Measurements from ENCODE around the gene CCDC158.
"Not testable (repeated sequence)": the region's sequence is repeated elsewhere in the genome, so short reads cannot be mapped to it uniquely, and the experiment has no call there.

CCDC158 gene

DNA sequence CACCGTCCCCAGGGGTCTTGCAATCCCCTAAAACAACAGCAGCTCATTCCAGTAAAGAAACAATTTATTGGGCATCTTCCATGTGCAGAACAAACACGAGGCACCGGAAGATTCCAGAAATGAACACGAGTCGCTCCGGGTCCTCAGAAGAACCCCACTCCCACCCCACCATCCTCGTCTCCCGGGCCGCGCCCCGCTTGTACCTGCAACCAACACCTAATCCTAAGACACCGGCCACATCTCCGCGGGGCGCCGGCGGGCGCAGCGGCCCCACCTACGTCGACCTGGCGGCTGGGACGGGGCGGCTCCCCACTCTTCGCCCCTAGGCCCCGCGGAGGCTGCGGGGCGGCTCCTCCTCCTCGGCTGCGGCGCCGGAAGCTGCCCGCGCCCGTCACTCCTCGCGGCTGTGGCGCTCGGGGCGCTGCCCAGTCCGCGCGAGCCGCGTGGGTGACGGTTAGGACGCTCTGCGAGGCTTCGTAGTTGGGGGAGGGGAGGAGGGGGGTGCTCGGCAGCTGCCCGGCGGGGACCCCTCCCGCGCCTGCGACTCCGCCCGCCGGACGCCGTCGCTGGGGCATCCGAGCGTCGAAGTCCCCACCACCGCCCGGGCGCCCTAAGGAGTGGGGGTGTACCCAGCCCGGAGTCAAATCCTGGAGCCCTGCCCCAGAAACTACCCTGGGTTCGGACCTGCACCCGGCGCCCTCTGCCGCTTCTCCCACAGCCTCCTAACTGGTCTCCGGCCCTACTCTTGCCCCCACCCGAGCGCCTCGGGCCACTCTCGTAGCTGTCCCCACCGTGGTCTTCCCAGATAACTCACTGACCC is at the start of gene CCDC158:
TSS of gene CCDC158 (minus strand) at position 380 of the 820 bp plus-strand sequence. CDS start 17,934 bp downstream, outside the sequence.
- in situ Hi-C loops (cut with MboI; ENCODE audit: low sequenced_read_pairs): no loop called here

DNA sequence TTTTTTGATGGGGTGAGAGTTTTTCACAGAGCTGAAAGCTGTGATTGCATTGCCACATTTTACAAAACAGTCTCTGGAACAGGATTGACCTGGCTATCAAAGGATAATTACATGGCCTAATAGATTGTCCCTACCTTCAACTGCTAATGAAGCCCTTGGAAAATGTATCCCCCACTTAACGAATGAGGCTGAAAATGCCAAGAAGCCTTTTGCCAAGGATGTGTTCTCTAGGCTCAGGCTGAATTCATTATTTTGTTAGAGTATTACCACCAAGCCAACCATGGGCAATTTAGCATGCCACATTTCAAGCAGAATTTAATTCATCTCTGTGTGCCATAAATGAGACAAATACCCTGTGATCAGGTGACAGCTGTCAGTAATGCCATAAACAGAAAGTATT is 49.6 kb upstream of the CCDC158 start:
- in situ Hi-C loops (cut with MboI; ENCODE audit: low sequenced_read_pairs): no loop called here

DNA sequence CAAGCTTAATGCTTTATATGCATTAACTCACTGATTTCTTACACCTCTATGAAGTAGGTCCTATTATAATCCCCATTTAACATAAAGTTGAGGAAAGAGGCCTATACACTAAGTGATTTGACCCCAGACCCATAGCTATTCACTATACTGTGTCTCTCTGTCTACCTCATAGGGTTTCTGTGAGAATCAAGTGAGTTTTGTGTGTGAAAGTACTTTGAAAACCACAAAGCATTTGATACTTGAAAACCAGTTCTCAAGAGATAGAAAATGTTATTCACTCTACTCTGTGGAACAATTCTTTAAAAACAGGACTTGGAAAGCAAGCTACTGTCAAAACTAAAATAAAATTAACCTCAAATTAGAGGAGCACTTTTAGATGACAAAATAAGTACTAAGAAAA is 49.1 kb upstream of the CCDC158 start:
- in situ Hi-C loops (cut with MboI; ENCODE audit: low sequenced_read_pairs): no loop called here

DNA sequence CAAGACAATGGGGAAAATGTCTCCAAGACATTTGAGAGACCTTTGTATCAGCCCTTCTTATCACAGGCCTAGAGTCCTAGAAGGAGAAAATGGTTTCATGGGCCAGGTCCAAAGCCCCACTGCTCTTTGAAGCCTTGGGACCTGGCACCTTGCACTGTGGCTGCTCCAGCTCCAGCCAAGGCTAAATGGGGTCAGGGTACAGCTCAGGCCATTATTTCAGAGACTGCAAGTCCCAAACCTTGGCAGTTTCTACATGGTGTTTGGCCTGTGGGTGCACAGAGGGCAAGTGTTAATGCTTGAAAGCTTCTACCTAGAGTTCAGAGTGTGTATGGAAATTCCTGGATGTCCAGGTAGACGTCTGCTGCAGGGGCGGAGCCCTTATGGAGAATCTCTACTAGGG is 42.6 kb upstream of the CCDC158 start:
- in situ Hi-C loops (cut with MboI; ENCODE audit: low sequenced_read_pairs): no loop called here

DNA sequence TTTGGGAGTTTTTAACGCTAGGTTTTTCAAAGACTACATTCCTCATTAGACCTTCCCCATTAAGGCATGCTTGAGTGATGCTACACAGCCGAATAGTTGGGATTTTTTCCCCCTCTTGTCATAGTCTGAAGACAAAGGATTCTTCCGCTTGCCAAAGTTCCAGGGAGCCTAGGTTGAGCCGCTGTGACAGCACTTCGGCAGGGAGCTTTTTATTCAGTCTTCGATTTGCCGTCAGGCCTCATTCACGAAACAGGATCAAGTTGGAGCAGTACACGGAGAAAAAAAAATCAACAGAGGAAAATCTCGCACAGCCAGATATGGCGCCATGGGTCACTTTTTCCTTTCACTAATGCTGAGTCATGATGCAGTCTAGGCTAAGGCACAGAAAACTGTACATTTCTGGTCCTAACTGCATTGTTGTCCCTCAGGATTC is 38.4 kb upstream of the CCDC158 start:
- in situ Hi-C loops (cut with MboI; ENCODE audit: low sequenced_read_pairs): no loop called here

DNA sequence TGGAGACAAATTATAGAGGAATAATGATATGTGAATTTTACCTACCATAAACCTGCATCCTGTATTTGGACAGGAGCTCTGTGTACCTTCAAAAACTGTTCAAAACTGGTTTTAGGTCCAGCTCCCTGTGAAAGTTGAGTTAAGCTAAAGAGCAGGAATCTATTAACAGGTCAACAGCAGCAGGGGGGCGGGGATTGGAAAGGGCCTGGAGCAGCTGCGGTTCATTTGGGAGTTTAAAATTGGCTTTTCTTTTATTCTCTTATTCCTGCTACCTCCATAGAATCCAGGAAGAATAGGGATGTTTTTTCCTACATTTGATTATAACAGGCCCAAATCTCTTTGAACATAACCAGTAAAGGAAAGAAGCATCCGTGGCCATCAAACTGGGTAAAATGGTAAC is 37.9 kb upstream of the CCDC158 start:
- in situ Hi-C loops (cut with MboI; ENCODE audit: low sequenced_read_pairs): no loop called here

DNA sequence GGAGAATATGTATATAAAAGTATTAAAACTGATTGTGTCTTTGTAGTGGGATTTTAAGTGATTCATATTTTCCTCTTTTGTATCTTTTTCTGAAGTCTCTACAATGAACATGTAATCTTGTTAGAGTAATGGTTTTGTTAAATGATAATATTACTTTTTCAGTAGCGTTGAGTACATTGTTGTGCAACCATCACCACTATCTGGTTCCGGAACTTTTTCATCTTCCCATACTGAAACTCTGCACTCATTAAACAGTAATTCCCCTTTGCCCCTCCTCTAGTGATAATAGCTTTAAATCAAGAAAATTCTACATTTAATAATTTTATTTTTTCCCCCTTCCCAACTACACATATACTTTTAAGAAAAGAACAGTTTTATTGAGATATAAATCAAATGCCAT is 37.4 kb upstream of the CCDC158 start:
- in situ Hi-C loops (cut with MboI; ENCODE audit: low sequenced_read_pairs): no loop called here

DNA sequence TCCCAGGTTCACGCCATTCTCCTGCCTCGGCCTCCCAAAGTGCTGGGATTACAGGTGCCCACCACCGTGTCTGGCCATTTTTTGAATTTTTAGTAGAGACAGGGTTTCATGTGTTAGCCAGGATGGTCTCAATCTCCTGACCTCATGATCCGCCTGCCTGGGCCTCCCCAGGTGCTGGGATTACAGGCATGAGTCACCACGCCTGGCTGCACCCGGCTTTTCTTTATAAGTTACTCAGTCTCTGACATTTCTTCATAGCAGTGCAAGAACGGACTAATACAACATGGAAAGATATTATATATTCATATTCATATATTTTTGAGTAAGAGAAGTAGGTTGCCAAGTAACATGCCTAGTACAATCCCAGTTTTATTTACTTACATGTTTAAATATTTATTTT is 36.9 kb upstream of the CCDC158 start:
- in situ Hi-C loops (cut with MboI; ENCODE audit: low sequenced_read_pairs): no loop called here

DNA sequence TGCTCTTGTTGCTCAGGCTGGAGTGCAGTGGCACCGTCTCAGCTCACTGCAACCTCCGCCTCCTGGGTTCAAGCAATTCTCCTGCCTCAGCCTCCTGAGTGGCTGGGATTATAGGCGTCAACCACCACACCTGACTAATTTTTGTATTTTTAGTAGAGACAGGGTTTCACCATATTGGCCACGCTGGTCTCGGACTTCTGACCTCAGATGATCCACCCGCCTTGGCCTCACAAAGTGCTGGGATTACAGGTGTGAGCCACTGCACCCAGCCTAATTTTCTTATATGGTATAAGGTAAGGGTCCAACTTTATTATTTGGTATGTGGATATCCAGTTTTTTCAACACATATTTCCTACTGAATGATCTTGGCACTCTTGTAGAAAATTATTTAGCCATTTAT is 33.1 kb upstream of the CCDC158 start:
- in situ Hi-C loops (cut with MboI; ENCODE audit: low sequenced_read_pairs): not testable (repeated sequence)

DNA sequence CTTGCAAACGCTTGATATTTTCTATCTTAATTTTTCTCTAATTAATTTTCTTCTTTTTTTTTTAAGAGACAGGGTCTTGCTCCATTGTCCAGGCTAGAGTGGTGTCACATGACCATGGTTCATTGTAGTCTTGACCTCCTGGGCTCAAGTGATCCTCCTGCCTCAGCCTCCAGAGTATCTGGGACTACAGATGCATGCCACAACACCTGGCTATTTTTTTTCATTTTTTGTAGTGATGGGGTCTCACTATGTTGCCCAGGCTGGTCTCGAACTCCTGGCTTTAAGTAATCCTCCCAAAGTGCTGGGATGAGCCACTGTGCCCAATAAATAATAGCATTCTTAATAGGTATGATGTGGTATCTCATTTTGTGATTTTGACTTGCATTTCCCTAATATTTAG is 32.3 kb upstream of the CCDC158 start:
- in situ Hi-C loops (cut with MboI; ENCODE audit: low sequenced_read_pairs): no loop called here

DNA sequence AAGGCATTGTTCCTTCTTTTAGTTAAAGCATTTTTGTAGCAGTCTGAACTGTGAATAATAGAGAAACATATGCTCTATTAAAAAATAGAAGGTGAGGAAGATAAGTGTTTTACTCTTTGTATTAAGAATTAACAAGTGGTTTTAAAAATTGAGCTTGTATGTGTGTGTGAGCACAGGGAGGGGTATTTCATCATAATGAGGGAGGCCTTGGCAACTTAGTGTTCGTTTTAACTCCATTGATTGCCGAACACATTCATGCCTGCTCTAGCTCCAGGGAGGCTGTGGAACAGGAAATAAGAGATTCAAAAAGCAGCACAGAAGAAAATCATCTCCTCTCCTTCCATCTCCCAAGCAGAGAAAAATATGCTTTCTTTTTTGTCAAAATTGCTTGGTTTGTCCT is 28.9 kb upstream of the CCDC158 start:
- in situ Hi-C loops (cut with MboI; ENCODE audit: low sequenced_read_pairs): no loop called here

DNA sequence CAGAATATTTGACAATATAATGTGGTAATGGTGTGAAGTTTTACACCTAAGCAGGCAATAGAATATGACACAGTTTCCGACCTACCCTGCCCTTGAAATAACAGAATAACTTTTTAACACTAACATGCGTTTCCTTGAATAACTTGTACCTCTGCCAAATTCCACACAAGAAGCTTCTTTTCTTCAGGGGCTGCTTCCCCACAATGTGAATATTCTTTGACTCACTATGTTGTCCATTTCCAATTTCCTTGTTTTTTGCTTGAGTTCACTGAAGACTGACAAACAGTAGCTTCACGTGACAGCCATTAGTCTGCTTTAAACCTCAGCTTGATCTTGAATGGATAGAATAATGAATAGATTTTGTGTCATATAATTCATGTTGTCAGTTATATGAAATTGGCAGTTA is 28.4 kb upstream of the CCDC158 start:
- in situ Hi-C loops (cut with MboI; ENCODE audit: low sequenced_read_pairs): no loop called here

DNA sequence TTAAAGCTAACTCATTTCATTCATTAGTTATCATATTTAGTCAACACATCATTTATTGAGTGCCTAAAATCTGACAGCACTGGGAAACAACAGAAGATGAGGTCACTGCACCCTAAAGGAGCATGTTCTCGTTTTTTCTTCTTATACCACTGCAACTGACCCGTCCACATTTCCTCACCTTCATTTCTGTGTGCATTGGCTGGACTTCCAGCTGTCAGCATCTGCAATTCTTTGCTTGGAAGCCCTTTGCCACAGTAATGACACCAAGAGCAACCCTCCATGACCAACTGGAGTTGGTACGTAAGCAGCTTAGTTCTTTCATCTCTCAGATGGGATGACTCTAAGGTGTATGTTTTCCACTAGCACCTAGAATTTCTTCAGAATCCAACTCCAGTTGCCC is 27.3 kb upstream of the CCDC158 start:
- in situ Hi-C loops (cut with MboI; ENCODE audit: low sequenced_read_pairs): no loop called here

DNA sequence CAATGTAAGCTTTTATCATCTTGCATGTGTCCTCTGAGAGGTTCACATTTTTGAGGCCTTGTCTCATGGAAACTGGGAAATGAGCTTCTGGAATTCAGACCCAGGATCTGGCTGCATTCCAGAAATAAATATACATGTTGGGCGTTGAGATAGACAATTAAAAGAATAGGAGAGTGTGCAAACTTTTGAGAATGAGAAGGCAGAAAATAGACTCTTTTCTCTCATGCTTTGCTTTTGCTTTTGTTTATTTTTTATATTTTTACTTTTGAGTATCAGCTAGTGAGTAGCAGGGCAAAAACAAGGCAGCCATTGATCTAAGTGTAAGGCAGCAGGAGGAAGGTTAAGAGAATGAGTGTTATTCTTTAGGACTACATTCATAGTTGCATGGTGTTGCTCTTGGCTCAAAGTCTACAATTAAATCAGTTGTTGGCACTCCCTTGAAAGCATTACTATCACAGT is 26.5 kb upstream of the CCDC158 start:
- in situ Hi-C loops (cut with MboI; ENCODE audit: low sequenced_read_pairs): no loop called here

DNA sequence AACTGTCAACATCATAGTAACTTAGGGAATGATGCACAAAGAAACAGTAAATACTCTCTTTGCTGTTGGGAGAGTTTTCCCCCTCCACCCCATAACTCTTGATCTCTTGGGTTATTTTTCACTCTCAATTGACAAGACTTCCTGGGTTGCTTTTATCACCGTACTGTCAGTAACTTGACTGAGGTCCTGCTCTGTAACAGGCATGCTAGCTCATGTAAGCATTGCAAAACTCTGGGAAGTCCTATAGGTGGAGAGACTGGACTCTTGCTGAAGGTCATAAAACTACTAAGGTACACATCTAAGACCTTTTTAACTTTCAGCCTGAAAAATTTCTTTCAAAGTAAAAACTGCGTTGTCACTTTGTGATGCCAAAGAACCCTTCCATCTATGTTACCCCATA is 25.0 kb upstream of the CCDC158 start:
- in situ Hi-C loops (cut with MboI; ENCODE audit: low sequenced_read_pairs): no loop called here

DNA sequence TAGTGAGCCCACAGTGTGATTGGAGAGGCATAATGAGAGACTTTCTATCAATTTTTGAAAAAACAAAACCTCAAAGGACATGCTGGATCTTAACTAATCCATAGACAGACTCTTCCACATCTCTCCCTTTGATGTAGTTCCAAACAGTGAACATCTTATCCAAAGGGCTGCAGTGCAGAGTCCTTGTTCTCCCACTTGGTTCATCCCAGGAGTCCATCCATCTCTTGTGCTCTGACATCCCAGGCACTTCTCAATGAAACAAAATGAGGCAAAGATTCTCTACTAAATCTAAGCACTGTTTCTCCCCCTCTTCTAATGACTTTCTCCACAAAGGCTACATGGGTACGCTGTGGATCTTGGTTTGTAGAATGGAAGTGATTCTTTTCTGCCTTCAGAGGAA is 22.4 kb upstream of the CCDC158 start:
- in situ Hi-C loops (cut with MboI; ENCODE audit: low sequenced_read_pairs): no loop called here

DNA sequence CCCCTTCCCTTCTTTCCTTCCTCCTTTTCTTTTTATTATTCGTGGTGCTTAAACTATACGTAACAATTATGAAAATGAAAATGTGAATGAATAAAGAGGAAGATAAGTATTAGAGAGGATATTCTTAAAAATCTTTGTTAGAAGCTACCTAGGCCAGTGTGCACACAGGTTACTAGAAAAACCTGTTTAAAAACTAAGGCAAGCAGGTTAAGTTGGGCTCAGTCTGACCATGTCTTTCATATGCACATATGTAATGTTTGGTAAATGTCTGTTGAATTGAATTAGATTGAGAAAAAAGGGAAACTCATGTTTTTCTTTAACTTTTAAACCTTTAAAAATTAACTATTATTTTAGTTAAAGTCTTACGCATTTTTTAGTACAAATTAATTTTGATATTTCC is 21.9 kb upstream of the CCDC158 start:
- in situ Hi-C loops (cut with MboI; ENCODE audit: low sequenced_read_pairs): no loop called here

DNA sequence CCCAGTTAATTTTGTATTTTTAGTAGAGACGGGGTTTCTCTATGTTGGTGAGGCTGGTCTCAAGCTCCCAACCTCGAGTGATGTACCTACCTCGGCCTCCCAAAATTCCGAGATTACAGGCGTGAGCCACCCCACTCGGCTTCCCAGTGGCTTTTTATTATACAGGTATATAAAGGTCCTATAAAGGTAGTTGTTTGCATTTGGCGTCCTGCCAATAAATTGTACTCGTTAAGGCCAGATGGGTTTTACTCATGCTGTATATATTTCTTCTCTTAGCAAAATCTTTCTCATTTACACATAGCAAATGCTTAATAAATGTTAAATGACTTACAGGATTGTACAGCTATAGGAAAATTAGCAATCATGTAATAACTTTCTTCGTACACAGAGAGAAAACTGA is 20.9 kb upstream of the CCDC158 start:
- in situ Hi-C loops (cut with MboI; ENCODE audit: low sequenced_read_pairs): no loop called here

DNA sequence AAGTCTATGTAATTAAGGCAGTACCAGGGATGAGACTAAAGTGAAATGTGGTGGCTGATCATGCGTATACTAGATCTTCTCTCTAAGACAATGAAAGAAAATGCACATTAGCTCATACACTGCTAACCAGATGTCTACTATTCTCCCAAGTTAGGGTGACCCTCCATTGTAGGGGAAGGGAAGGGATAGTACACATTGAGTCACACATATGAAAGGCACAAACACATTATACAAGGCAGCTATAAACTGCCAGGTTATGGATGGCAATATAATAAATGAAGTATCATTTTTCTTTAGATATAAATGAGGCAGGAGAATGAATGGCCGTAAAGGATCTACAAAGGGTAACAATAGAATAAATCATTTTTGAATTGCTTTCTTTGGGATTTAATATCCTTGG is 18.6 kb upstream of the CCDC158 start:
- in situ Hi-C loops (cut with MboI; ENCODE audit: low sequenced_read_pairs): no loop called here

DNA sequence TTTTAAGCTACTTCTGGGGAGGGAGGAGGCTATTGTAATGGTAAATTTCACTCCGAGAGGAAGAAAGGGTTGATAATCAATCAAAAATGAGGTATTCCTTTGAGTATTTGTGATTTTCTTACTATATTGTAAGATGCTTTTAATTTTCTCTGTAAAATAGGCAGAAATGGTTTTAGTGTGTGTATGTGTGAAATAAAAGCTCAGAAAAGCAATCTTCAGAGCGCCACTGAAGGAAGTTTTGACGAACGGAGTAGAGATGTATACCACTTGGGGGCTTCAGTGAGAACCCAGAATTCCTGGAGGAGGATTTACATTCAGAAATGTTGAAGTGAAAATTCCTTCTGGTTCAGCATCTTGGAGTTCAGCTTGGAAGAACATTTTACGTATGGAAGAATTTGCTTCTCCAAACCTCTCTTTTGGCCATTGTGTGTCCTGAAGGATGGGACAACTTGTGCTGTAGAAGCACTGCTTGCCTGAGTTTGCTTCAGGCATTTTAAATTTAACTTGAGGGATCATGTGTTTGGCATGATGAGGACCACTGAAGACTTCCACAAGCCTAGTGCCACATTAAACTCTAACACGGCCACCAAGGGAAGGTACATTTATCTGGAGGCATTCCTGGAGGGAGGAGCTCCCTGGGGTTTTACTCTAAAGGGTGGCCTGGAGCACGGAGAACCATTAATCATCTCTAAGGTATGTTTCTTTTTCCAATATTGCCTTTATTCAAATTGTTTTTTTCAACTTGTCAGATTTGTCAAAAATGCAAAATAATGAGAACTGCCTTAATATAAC is 14.8 kb upstream of the CCDC158 start:
- in situ Hi-C loops (cut with MboI; ENCODE audit: low sequenced_read_pairs): no loop called here

DNA sequence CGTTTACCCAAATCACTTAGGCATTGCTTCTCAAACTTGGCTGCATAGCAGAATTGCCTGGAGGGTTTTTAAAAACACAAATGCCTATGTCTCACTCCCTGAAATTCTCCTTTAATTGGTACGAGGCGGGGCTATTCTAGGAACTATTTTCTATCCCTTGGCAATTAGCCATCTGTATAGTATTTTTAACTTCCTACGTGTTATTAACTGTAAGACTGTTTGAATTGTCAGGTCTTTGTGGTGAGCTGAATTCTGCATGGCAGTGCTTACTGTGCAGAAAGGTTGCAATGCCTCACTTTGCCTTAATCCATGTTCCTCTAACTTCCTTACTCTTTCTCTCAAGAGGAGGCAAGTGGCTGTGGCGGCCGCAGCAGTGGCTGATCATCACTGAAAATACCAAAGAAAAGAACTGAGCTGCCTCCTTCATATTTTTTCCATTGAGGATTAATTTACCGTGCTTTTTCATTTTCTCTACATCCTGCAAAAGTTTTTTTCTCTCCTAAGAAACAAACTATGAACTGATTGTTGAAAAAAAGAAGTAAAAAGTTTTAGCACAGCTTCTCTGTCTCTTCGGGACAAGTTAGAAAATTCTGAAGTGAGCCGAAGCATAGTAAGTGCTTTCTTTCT is 14.1 kb upstream of the CCDC158 start, which contains the start of gene SHROOM3:
TSS of gene SHROOM3 (plus strand) at position 329 of the 627 bp plus-strand sequence. CDS start 824 bp downstream, outside the sequence.
- in situ Hi-C loops (cut with MboI; ENCODE audit: low sequenced_read_pairs): no loop called here
